ENCODE measurements around the gene QPRT. TPM values are rescaled to one million over a fixed set of nuclear protein-coding genes. Genes with fewer than 3 reads are reported as not detected.
"Not testable (repeated sequence)": the region's sequence is repeated elsewhere in the genome, so short reads cannot be mapped to it uniquely, and the experiment has no call there.

QPRT gene
- polyA plus RNA-seq, 3 donors, result 2.1 to 4.7 (median 3.9) TPM

DNA sequence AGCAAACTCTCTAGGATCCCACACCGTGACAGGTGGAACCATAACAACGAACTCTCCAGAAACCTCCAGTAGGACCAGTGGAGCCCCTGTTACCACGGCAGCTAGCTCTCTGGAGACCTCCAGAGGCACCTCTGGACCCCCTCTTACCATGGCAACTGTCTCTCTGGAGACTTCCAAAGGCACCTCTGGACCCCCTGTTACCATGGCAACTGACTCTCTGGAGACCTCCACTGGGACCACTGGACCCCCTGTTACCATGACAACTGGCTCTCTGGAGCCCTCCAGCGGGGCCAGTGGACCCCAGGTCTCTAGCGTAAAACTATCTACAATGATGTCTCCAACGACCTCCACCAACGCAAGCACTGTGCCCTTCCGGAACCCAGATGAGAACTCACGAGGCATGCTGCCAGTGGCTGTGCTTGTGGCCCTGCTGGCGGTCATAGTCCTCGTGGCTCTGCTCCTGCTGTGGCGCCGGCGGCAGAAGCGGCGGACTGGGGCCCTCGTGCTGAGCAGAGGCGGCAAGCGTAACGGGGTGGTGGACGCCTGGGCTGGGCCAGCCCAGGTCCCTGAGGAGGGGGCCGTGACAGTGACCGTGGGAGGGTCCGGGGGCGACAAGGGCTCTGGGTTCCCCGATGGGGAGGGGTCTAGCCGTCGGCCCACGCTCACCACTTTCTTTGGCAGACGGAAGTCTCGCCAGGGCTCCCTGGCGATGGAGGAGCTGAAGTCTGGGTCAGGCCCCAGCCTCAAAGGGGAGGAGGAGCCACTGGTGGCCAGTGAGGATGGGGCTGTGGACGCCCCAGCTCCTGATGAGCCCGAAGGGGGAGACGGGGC is 14.7 kb upstream of the QPRT start:
- H3K9me3 ChIP-seq (replicated peaks in 1 of 2; ENCODE audit: control insufficient read depth in 1 of 2, insufficient read depth in 1 of 2, low read length in 2 of 2), result no peaks in the 10 kb centered on the region
- peak overlapping the region; percentile 78 for H3K9ac ChIP-seq (ENCODE audit: insufficient read depth, low read length, poor library complexity, severe bottlenecking)
- H3K9me3 Mint-ChIP-seq, result no peaks in the 10 kb centered on the region
- H4K20me1 ChIP-seq (ENCODE audit: insufficient read depth, low read length), result peaks cover 59% of the 10 kb centered on the region
- H3K4me2 ChIP-seq (replicated peaks; ENCODE audit: extremely low read depth, low read length, poor library complexity, severe bottlenecking), result peak overlapping the region; percentile 95
- peaks cover 63 to 72% of the 10 kb centered on the region in 2 donors for H3K4me1 ChIP-seq (ENCODE audit: control insufficient read depth in 1 of 2, insufficient read depth in 2 of 2, low read length in 2 of 2)
- peaks cover 68% of the 10 kb centered on the region for H3K79me2 ChIP-seq (ENCODE audit: insufficient read depth, low read length)
- peak overlapping the region; percentile 87 to 98 (median 92) for H3K27ac Mint-ChIP-seq
- no peaks in the 10 kb centered on the region for H3K27me3 ChIP-seq (ENCODE audit: control insufficient read depth in 2 of 2, insufficient read depth in 2 of 2, low read length in 2 of 2)
- peaks cover 0 to 3% (median 0%) of the 10 kb centered on the region in 3 donors for H3K27me3 Mint-ChIP-seq (ENCODE audit: low read depth in 3 of 3)
- intact Hi-C loops (cut with micrococcal nuclease), result loop anchor here (10.0 kb wide), 2 partner anchors 60 to 70 kb away; no protein-coding TSS in a partner anchor
- H3K36me3 ChIP-seq (replicated peaks in 1 of 2; ENCODE audit: control insufficient read depth in 1 of 2, insufficient read depth in 2 of 2, low read length in 2 of 2), result no peaks in the 10 kb centered on the region
- WGBS (ENCODE audit: insufficient coverage), result 1% methylated on average over 32 of the region's 35 CpGs
- peak overlapping the region; percentile 93 to 96 for H3K4me3 Mint-ChIP-seq
- H3K36me3 Mint-ChIP-seq, result peaks cover 8 to 15% of the 10 kb centered on the region in 2 donors
- H3K4me3 ChIP-seq (replicated peaks in 1 of 3; ENCODE audit: low read depth in 2 of 3, low read length in 3 of 3), result peak overlapping the region; percentile 52 to 97 (median 71)
- H3K27ac ChIP-seq (ENCODE audit: low read depth in 1 of 2, low read length in 2 of 2), result peak overlapping the region; percentile 76 to 86
- H3K4me1 Mint-ChIP-seq, result peaks cover 69% of the 10 kb centered on the region
- H2AFZ ChIP-seq (ENCODE audit: insufficient read depth, low read depth, low read length, poor library complexity, severe bottlenecking), result peak overlapping the region; percentile 75
- peak; percentile 48 to 57 (median 50) for DNase-seq
- TF ChIP-seq, protein P1, sequence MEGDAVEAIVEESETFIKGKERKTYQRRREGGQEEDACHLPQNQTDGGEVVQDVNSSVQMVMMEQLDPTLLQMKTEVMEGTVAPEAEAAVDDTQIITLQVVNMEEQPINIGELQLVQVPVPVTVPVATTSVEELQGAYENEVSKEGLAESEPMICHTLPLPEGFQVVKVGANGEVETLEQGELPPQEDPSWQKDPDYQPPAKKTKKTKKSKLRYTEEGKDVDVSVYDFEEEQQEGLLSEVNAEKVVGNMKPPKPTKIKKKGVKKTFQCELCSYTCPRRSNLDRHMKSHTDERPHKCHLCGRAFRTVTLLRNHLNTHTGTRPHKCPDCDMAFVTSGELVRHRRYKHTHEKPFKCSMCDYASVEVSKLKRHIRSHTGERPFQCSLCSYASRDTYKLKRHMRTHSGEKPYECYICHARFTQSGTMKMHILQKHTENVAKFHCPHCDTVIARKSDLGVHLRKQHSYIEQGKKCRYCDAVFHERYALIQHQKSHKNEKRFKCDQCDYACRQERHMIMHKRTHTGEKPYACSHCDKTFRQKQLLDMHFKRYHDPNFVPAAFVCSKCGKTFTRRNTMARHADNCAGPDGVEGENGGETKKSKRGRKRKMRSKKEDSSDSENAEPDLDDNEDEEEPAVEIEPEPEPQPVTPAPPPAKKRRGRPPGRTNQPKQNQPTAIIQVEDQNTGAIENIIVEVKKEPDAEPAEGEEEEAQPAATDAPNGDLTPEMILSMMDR (IDR thresholded peaks at IDR 0.05), result no peak

DNA sequence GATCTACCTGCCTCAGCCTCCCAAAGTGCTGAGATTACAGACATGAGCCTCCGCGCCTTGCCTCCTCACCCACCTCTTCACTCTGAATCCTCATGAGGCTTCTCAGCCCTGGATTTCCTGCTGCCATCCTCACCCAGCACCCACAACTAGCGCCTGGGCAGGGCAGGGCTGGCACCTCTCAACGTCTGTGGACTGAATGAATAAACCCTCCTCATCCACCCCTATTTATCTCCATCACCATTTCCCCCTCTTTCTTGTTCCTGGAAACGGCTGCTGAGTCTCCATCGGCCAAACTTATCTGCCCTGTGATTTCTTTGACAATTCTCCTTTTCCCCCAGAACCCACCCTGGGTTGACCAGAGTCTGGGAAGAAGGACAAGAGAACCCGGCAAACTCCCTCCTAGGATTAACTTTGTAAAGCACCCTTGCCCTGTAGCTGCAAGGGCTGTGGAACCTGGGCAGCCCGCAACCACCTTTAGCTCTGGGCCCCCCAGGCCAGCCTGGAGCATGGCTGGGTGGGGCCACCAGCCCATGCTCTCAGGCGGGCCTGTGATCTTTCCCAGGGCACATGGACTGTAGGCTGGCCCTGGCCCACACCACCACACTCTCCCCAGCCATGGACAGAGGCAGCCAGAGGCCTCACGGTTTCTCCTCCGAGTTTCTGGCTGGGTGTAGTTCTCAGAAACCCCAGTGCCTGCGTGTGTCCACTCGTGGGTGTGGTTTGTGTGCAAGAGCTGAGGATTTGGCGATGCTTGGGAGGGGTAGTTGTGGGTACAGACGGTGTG is 13.5 kb upstream of the QPRT start:
- 7% methylated on average over 11 of the region's 15 CpGs for WGBS (ENCODE audit: insufficient coverage)
- peak overlapping the region; percentile 87 to 98 (median 92) for H3K27ac Mint-ChIP-seq
- Histone ChIP-seq H3K36me3 (replicated peaks in 1 of 2; ENCODE audit: control insufficient read depth in 1 of 2, insufficient read depth in 2 of 2, low read length in 2 of 2) (no peaks in the 10 kb centered on the region), H3K4me2 (replicated peaks; ENCODE audit: extremely low read depth, low read length, poor library complexity, severe bottlenecking) (peak overlapping the region; percentile 95), H3K4me3 (replicated peaks in 1 of 3; ENCODE audit: low read depth in 2 of 3, low read length in 3 of 3) (peak overlapping the region; percentile 52 to 97 (median 71)), H3K79me2 (ENCODE audit: insufficient read depth, low read length) (peaks cover 80% of the 10 kb centered on the region), H3K9me3 (replicated peaks in 1 of 2; ENCODE audit: control insufficient read depth in 1 of 2, insufficient read depth in 1 of 2, low read length in 2 of 2) (no peaks in the 10 kb centered on the region), H3K9ac (ENCODE audit: insufficient read depth, low read length, poor library complexity, severe bottlenecking) (peak overlapping the region; percentile 78), H3K4me1 (ENCODE audit: control insufficient read depth in 1 of 2, insufficient read depth in 2 of 2, low read length in 2 of 2) (peaks cover 63 to 72% of the 10 kb centered on the region in 2 donors), H3K27ac (ENCODE audit: low read depth in 1 of 2, low read length in 2 of 2) (peak overlapping the region; percentile 76 to 86), H4K20me1 (ENCODE audit: insufficient read depth, low read length) (peaks cover 70% of the 10 kb centered on the region), H3K27me3 (ENCODE audit: control insufficient read depth in 2 of 2, insufficient read depth in 2 of 2, low read length in 2 of 2) (no peaks in the 10 kb centered on the region), H2AFZ (ENCODE audit: insufficient read depth, low read depth, low read length, poor library complexity, severe bottlenecking) (peak overlapping the region; percentile 33)
- TF ChIP-seq, protein P1 (IDR thresholded peaks at IDR 0.05), result no peak
- H3K4me3 Mint-ChIP-seq, result peak overlapping the region; percentile 93 to 96
- H3K4me1 Mint-ChIP-seq, result peaks cover 69% of the 10 kb centered on the region
- peaks cover 8 to 15% of the 10 kb centered on the region in 2 donors for H3K36me3 Mint-ChIP-seq
- peak in 2 of 3 donors; percentile 25 to 29 for DNase-seq
- no peaks in the 10 kb centered on the region for H3K9me3 Mint-ChIP-seq
- peaks cover 0 to 3% (median 0%) of the 10 kb centered on the region in 3 donors for H3K27me3 Mint-ChIP-seq (ENCODE audit: low read depth in 3 of 3)
- intact Hi-C loops (cut with micrococcal nuclease), result loop anchor here (2.0 to 10.0 kb wide), 3 partner anchors 61 to 79 kb away; partner anchors contain the start of gene C16orf54 (in 1 of the 2)

DNA sequence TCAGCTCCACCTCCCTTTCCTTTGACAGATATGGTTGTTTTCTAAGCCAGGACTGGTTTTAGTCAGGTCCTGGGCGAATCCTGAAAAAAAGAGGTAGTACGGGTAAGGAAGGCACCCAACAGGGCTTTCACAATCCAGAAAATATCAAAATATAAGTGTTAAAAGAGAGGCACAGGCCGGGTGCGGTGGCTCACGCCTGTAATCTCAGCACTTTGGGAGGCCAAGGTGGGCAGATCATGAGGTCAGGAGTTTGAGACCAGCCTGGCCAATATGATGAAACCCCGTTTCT is 11.7 kb upstream of the QPRT start:
- H3K36me3 ChIP-seq (replicated peaks in 1 of 2; ENCODE audit: control insufficient read depth in 1 of 2, insufficient read depth in 2 of 2, low read length in 2 of 2); H3K27me3 ChIP-seq (ENCODE audit: control insufficient read depth in 2 of 2, insufficient read depth in 2 of 2, low read length in 2 of 2); H3K9me3 ChIP-seq (replicated peaks in 1 of 2; ENCODE audit: control insufficient read depth in 1 of 2, insufficient read depth in 1 of 2, low read length in 2 of 2); H3K27me3 Mint-ChIP-seq (ENCODE audit: low read depth in 3 of 3); H2AFZ ChIP-seq (ENCODE audit: insufficient read depth, low read depth, low read length, poor library complexity, severe bottlenecking); H3K9me3 Mint-ChIP-seq: not testable (repeated sequence)
- peaks cover 56 to 61% of the 10 kb centered on the region in 2 donors for H3K4me1 ChIP-seq (ENCODE audit: control insufficient read depth in 1 of 2, insufficient read depth in 2 of 2, low read length in 2 of 2)
- peak overlapping the region; percentile 95 for H3K4me2 ChIP-seq (replicated peaks; ENCODE audit: extremely low read depth, low read length, poor library complexity, severe bottlenecking)
- peak overlapping the region; percentile 13 to 97 (median 71) for H3K4me3 ChIP-seq (replicated peaks in 1 of 3; ENCODE audit: low read depth in 2 of 3, low read length in 3 of 3)
- peak overlapping the region; percentile 76 to 86 for H3K27ac ChIP-seq (ENCODE audit: low read depth in 1 of 2, low read length in 2 of 2)
- peak overlapping the region; percentile 87 to 98 (median 92) for H3K27ac Mint-ChIP-seq
- intact Hi-C loops (cut with micrococcal nuclease), result loop anchor here (2.0 to 10.0 kb wide), 3 partner anchors 62 to 78 kb away; partner anchors contain the start of gene C16orf54 (in 1 of the 2)
- peaks cover 87% of the 10 kb centered on the region for H4K20me1 ChIP-seq (ENCODE audit: insufficient read depth, low read length)
- DNase-seq, result peak in 2 of 3 donors; percentile 54 to 58
- peaks cover 16 to 29% of the 10 kb centered on the region in 2 donors for H3K36me3 Mint-ChIP-seq
- peak overlapping the region; percentile 24 for H3K9ac ChIP-seq (ENCODE audit: insufficient read depth, low read length, poor library complexity, severe bottlenecking)
- peaks cover 87% of the 10 kb centered on the region for H3K79me2 ChIP-seq (ENCODE audit: insufficient read depth, low read length)
- peak overlapping the region; percentile 93 to 96 for H3K4me3 Mint-ChIP-seq
- 17% methylated on average over 4 of the region's 6 CpGs for WGBS (ENCODE audit: insufficient coverage)
- H3K4me1 Mint-ChIP-seq, result peaks cover 62% of the 10 kb centered on the region

Data from CD14-positive monocyte (primary cell).